ENCODE data around the gene DENND1A.

DENND1A gene

DNA sequence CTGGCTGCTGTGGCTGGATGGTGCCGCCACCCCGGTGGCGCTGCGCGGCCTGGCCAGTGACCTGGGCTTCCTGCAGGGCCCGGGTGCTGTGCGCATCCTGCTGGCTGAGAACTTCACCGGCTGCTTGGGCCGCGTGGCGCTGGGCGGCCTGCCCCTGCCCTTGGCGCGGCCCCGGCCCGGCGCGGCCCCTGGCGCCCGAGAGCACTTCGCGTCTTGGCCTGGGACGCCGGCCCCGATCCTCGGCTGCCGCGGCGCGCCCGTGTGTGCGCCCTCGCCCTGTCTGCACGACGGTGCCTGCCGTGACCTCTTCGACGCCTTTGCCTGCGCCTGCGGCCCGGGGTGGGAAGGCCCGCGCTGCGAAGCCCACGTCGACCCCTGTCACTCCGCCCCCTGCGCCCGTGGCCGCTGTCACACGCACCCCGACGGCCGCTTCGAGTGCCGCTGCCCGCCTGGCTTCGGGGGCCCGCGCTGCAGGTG lies 556.4 kb downstream of the DENND1A start:
- no peak overlapping the region for H3K4me3 ChIP-seq (ENCODE audit: low read length)
- TF ChIP-seq, protein P1, sequence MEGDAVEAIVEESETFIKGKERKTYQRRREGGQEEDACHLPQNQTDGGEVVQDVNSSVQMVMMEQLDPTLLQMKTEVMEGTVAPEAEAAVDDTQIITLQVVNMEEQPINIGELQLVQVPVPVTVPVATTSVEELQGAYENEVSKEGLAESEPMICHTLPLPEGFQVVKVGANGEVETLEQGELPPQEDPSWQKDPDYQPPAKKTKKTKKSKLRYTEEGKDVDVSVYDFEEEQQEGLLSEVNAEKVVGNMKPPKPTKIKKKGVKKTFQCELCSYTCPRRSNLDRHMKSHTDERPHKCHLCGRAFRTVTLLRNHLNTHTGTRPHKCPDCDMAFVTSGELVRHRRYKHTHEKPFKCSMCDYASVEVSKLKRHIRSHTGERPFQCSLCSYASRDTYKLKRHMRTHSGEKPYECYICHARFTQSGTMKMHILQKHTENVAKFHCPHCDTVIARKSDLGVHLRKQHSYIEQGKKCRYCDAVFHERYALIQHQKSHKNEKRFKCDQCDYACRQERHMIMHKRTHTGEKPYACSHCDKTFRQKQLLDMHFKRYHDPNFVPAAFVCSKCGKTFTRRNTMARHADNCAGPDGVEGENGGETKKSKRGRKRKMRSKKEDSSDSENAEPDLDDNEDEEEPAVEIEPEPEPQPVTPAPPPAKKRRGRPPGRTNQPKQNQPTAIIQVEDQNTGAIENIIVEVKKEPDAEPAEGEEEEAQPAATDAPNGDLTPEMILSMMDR (IDR thresholded peaks at IDR 0.05; ENCODE audit: insufficient read depth, low read depth, low read length, missing control alignments): no peak
- no peak for DNase-seq (ENCODE audit: low read depth)

DNA sequence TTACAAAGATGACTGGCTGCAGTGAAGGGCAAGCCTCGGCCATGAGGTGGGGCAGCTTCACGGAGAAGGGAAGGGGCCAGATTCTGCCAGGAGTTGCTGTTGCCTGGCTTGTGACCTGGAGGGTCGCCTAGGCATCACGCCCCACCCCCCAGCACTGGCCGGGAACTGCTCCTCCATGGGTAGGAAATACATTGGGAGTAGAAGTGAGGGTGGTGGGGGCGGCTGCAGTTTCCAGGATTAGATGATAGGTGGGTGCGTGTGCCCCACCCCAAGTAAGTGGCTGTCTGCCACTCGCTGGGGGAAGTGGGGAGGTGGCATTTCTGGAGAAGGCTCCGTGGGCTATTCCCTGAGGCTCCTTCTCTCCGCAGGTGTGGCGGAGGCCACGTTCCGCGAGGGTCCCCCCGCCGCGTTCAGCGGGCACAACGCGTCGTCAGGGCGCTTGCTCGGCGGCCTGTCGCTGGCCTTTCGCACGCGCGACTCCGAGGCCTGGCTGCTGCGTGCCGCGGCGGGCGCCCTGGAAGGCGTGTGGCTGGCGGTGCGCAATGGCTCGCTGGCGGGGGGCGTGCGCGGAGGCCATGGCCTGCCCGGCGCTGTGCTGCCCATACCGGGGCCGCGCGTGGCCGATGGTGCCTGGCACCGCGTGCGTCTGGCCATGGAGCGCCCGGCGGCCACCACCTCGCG lies 557.0 kb downstream of the DENND1A start:
- no peak for DNase-seq (ENCODE audit: low read depth)
- no peak overlapping the region for H3K4me3 ChIP-seq (ENCODE audit: low read length)
- TF ChIP-seq, protein P1 (IDR thresholded peaks at IDR 0.05; ENCODE audit: insufficient read depth, low read depth, low read length, missing control alignments): no peak

DNA sequence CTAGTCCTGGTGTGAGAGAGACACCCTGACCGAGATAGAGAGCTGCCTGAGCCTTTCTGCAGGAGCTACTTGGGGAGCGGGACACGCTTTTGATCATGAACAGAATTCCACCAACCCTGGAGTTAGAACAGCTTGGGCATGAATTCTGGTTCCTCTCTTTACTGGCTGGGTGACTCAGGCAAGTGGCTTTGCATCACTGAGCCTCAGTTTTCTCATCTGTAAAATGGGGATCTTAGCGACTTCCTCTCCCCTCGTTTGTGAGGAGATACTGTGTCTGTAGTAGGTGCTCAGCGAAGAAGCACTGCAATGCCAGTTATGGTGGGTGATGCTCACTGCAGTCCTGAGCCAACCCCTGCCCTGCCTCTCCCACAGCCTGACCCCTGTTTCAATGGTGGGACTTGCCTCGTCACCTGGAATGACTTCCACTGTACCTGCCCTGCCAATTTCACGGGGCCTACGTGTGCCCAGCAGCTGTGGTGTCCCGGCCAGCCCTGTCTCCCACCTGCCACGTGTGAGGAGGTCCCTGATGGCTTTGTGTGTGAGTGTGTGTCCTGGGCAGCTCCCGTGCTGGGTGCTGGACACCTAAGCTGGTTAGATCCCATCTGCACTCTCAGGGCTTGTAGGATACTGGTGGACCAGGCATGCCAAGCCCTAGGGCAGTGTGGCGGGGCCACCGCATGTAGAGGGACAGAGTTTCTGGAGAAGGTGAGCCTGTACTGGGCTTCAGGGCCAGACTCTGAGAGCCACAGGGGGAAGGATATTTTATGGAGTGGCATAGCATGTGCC lies 557.9 kb downstream of the DENND1A start:
- no peak for DNase-seq (ENCODE audit: low read depth)
- H3K4me3 ChIP-seq (ENCODE audit: low read length): no peak overlapping the region
- TF ChIP-seq, protein P1 (IDR thresholded peaks at IDR 0.05; ENCODE audit: insufficient read depth, low read depth, low read length, missing control alignments): no peak

DNA sequence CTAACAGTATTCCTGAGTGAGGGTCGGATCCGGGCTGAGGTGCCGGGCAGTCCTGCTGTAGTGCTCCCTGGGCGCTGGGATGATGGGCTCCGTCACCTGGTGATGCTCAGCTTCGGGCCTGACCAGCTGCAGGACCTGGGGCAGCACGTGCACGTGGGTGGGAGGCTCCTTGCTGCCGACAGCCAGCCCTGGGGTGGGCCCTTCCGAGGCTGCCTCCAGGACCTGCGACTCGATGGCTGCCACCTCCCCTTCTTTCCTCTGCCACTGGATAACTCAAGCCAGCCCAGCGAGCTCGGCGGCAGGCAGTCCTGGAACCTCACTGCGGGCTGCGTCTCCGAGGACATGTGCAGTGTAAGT lies 558.7 kb downstream of the DENND1A start:
- no peak overlapping the region for H3K4me3 ChIP-seq (ENCODE audit: low read length)
- no peak for DNase-seq (ENCODE audit: low read depth)
- TF ChIP-seq, protein P1 (IDR thresholded peaks at IDR 0.05; ENCODE audit: insufficient read depth, low read depth, low read length, missing control alignments): no peak

DNA sequence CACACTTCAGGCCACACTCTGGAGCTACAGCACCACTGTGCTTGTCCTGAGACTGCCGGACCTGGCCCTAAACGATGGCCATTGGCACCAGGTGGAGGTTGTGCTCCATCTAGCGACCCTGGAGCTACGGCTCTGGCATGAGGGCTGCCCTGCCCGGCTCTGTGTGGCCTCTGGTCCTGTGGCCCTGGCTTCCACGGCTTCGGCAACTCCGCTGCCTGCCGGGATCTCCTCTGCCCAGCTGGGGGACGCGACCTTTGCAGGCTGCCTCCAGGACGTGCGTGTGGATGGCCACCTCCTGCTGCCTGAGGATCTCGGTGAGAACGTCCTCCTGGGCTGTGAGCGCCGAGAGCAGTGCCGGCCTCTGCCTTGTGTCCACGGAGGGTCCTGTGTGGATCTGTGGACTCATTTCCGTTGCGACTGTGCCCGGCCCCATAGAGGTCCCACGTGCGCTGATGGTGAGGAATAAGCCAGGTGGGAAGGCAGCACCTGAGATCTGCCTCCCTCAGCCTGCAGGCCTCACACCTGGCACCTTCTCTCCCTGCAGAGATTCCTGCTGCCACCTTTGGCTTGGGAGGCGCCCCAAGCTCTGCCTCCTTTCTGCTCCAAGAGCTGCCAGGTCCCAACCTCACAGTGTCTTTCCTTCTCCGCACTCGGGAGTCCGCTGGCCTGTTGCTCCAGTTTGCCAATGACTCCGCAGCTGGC lies 559.2 kb downstream of the DENND1A start:
- TF ChIP-seq, protein P1 (IDR thresholded peaks at IDR 0.05; ENCODE audit: insufficient read depth, low read depth, low read length, missing control alignments): no peak
- no peak overlapping the region for H3K4me3 ChIP-seq (ENCODE audit: low read length)
- DNase-seq (ENCODE audit: low read depth): no peak

DNA sequence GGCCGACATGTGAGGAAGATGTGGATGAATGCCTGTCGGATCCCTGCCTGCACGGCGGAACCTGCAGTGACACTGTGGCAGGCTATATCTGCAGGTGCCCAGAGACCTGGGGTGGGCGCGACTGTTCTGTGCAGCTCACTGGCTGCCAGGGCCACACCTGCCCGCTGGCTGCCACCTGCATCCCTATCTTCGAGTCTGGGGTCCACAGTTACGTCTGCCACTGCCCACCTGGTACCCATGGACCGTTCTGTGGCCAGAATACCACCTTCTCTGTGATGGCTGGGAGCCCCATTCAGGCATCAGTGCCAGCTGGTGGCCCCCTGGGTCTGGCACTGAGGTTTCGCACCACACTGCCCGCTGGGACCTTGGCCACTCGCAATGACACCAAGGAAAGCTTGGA lies 559.8 kb downstream of the DENND1A start:
- TF ChIP-seq, protein P1 (IDR thresholded peaks at IDR 0.05; ENCODE audit: insufficient read depth, low read depth, low read length, missing control alignments): no peak
- H3K4me3 ChIP-seq (ENCODE audit: low read length): no peak overlapping the region

More for the DNA sequence above, 559.8 kb downstream of the DENND1A start:
- no peak for DNase-seq (ENCODE audit: low read depth)
